Brain microvascular endothelial cell (primary cell): Measurements from ENCODE around the gene ITGB4.

Experiments
- DNase-seq: peaks from one replicate; pipeline ENCODE4 v3.0.0-alpha.2; 2020
- H3K27ac ChIP-seq: fragments of 250-450 bp; sonication (Bioruptor Pico); 2 replicates; pipeline ENCODE4 v1.5.1; 2020; ENCODE audit warnings: mild to moderate bottlenecking, moderate library complexity
- H3K27me3 ChIP-seq: fragments of 250-450 bp; sonication (Bioruptor Pico); replicated peaks from 2 replicates; pipeline ENCODE4 v1.5.1; 2020; ENCODE audit warnings: mild to moderate bottlenecking
- H3K36me3 ChIP-seq: fragments of 250-450 bp; sonication (Bioruptor Pico); replicated peaks from 2 replicates; pipeline ENCODE4 v1.5.1; 2020; ENCODE audit warnings: mild to moderate bottlenecking
- H3K4me3 ChIP-seq: 2 replicates; pipeline ENCODE4 v1.5.1; 2011; ENCODE audit warnings: low read depth, mild to moderate bottlenecking, control low read depth, low read length, moderate library complexity
- in situ Hi-C: cut with HindIII; loops from 2 replicates; pipeline ENCODE4 v1.10.0; 2017; ENCODE audit warnings: low sequenced_read_pairs, low pct_ligation_motif_present
- TF ChIP-seq, protein P1 (sequence below): IDR thresholded peaks from 2 replicates; pipeline ENCODE4 v1.5.1; 2011; ENCODE audit warnings: low read depth, mild to moderate bottlenecking, moderate library complexity, low read length, control low read depth, inconsistent platforms; ENCODE audit errors: missing control alignments

ITGB4 gene

DNA sequence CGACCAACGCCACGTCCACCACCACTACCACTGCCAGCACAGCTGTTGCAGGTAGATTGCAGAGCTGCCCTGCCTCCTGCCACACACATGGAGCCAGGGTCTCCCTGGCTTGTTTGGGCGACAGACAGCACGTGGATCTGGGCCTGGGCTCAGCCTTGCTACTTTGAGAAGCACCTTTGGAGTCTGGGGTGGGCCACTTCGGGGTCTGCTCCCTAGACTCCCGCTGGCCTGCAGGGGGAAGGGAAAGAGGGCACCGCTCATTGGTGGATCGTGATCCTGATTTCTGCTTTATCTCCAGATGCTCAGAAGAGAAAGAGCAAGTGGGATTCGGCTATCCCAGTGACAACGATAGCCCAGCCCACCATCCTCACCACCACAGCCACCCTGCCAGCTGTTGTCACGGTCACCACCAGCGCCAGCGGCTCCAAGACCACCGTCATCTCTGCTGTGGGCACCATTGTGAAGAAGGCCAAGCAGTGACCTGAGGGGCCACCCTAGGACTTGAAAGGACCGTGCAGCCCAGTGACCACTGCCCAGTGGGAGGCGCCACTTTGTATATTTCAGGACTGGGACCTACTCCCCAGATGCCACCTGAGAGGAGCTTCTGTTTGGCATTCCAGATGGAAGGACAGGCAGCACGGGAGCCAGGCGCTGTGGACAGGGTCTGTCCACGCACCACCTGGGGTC lies 15.1 kb upstream of the ITGB4 start:
- DNase-seq = no peak
- H3K4me3 ChIP-seq = no peak overlapping the region
- in situ Hi-C loops = no loop called here
- H3K27ac ChIP-seq = no peak overlapping the region
- peaks cover 52% of the 10 kb centered on the region for H3K36me3 ChIP-seq
- H3K27me3 ChIP-seq = no peaks in the 10 kb centered on the region
- TF ChIP-seq, protein P1, sequence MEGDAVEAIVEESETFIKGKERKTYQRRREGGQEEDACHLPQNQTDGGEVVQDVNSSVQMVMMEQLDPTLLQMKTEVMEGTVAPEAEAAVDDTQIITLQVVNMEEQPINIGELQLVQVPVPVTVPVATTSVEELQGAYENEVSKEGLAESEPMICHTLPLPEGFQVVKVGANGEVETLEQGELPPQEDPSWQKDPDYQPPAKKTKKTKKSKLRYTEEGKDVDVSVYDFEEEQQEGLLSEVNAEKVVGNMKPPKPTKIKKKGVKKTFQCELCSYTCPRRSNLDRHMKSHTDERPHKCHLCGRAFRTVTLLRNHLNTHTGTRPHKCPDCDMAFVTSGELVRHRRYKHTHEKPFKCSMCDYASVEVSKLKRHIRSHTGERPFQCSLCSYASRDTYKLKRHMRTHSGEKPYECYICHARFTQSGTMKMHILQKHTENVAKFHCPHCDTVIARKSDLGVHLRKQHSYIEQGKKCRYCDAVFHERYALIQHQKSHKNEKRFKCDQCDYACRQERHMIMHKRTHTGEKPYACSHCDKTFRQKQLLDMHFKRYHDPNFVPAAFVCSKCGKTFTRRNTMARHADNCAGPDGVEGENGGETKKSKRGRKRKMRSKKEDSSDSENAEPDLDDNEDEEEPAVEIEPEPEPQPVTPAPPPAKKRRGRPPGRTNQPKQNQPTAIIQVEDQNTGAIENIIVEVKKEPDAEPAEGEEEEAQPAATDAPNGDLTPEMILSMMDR = no peak

DNA sequence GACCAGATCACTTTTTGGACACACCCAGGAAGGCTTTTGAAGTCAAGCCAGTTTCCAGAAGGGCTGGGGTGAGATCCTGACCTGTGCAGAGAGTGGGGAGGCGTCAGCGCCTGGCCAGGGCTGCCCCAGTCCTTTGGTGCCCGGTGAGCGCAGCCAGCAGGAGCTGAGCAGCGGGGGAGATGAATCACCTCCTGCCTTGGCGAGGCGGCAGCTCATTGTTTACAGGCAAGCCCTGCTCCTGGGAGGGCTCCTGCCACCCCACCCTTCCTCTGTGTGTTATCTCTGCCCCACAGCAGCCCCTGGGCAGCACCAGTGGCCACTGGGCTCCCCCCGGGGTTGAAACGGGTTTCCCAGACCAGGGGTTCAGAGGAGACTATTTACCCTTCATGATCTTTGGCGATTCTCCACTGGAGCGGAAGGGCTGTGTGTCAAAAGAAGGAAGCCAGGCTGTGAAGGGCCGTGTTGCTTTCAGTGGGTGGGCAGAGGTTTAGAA lies 14.1 kb upstream of the ITGB4 start:
- Histone ChIP-seq H3K36me3 (peaks cover 45% of the 10 kb centered on the region), H3K27ac (no peak overlapping the region)
- in situ Hi-C loops = no loop called here

DNA sequence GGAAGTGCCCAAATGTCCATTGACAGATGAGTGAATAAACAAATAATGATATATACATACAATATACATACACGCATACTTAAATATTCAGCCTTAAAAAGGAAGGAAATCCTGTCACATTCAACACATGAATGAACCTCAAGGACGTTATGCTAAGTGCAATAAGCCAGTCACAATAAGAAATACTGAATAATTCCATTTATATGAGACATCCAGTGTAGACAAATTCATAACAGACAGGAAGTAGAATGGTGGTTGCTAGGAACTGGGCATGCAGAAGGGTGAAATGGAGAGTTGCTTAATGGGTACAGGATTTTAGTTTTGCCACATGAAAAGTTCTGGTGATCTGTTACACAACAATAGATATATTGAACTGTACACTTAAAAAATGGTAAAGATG lies 8.8 kb upstream of the ITGB4 start:
- H3K4me3 ChIP-seq = no peak overlapping the region
- TF ChIP-seq, protein P1 = no peak
- peaks cover 6% of the 10 kb centered on the region for H3K36me3 ChIP-seq
- in situ Hi-C loops = no loop called here
- H3K27ac ChIP-seq = no peak overlapping the region
- no peak for DNase-seq
- H3K27me3 ChIP-seq = no peaks in the 10 kb centered on the region

More for the DNA sequence above, 14.1 kb upstream of the ITGB4 start:
- TF ChIP-seq, protein P1 = no peak
- no peak overlapping the region for H3K4me3 ChIP-seq
- DNase-seq = peak; percentile 48
- no peaks in the 10 kb centered on the region for H3K27me3 ChIP-seq

DNA sequence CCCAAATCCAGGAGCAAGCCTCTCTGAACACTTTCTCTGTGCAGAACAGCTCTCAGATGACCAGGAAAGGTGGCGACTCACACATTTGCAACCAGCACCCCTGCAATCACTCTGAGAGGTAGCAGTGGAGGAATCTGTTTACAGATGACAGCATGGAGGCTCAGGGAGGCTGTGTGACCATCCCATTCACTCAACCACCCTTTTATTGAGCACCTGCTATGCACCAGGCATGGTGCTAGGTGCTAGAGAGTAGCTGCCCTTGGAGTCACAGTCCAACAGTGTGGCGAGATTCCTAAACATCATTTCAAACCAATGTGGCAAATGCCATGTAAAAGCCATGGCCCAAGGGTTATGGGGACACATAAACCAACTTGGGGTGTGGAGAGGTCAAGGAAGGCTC lies 1.5 kb upstream of the ITGB4 start:
- Histone ChIP-seq H3K36me3 (no peaks in the 10 kb centered on the region), H3K27ac (no peak overlapping the region), H3K4me3 (no peak overlapping the region), H3K27me3 (peaks cover 23% of the 10 kb centered on the region)
- DNase-seq = no peak
- TF ChIP-seq, protein P1 = no peak
- in situ Hi-C loops = no loop called here

DNA sequence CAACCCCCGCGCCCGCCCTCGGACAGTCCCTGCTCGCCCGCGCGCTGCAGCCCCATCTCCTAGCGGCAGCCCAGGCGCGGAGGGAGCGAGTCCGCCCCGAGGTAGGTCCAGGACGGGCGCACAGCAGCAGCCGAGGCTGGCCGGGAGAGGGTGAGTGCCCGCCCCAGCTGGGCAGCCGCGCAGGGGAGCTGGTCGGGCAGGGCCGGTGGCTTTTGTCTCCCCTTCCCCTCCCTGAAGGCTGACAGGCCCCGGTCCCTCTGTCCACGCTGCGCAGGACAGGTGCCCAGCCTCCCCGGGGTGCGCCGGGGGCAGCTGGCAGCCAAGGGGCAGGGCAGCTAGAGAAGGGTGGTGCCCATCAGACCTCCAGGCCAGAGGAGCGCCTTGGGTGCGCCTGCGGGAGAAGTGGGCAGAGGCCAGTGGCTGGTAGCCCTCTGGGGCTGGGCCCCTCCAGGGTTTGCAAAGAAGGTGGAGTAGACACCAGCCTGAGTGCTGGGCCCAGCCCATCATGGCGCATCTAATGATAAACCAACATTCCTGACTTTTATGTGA lies 278 bp downstream of the ITGB4 start:
- Histone ChIP-seq H3K36me3 (no peaks in the 10 kb centered on the region), H3K27me3 (peaks cover 23% of the 10 kb centered on the region), H3K27ac (no peak overlapping the region), H3K4me3 (peak overlapping the region; percentile 5)
- TF ChIP-seq, protein P1 = no peak
- in situ Hi-C loops = no loop called here
- no peak for DNase-seq
